Stimulated activated CD4-positive, alpha-beta T cell treated with anti-CD3 and anti-CD28 coated beads, TNF-alpha, amount 100 ng/mL, for 1 hour (primary cell): ENCODE data around the gene IPO5.

ENCODE experiments used
- DNase-seq, 3 donors: peaks; one replicate each; pipeline ENCODE4 v3.0.0-alpha.2; 2020; ENCODE audit warnings: low read depth in 3 of 3, low spot score in 1 of 3

The IPO5 gene

GRCh38 chr13:97953376-97953970 lies at the start of gene IPO5:
TSS of gene IPO5 (plus strand) at chr13:97953675. CDS start at chr13:97976697, 23,022 bp downstream.
- DNase-seq, result no peak

GRCh38 chr13:97904059-97904458 lies 49.4 kb upstream of the IPO5 start:
- no peak for DNase-seq

- DNase-seq, result no peak
Measured at GRCh38 chr13:97905517-97905916, 48.0 kb upstream of the IPO5 start.

- no peak for DNase-seq
Measured at GRCh38 chr13:97911311-97912138, 42.0 kb upstream of the IPO5 start.

- DNase-seq, result no peak
Measured at GRCh38 chr13:97912139-97912535, 41.3 kb upstream of the IPO5 start.

- DNase-seq, result no peak
Measured at GRCh38 chr13:97913206-97913605, 40.3 kb upstream of the IPO5 start.

GRCh38 chr13:97914540-97914939 lies 38.9 kb upstream of the IPO5 start:
- DNase-seq, result no peak

GRCh38 chr13:97921176-97921816 lies 32.2 kb upstream of the IPO5 start:
- no peak for DNase-seq

GRCh38 chr13:97928301-97928700 lies 25.2 kb upstream of the IPO5 start:
- DNase-seq, result no peak

- no peak for DNase-seq
Measured at GRCh38 chr13:97932036-97932435, 21.4 kb upstream of the IPO5 start.

GRCh38 chr13:97932647-97933046 lies 20.8 kb upstream of the IPO5 start:
- DNase-seq, result no peak

- no peak for DNase-seq
Measured at GRCh38 chr13:97933776-97934175, 19.7 kb upstream of the IPO5 start.

- DNase-seq, result no peak
Measured at GRCh38 chr13:97934590-97934989, 18.9 kb upstream of the IPO5 start.

GRCh38 chr13:97935071-97935470 lies 18.4 kb upstream of the IPO5 start:
- no peak for DNase-seq

- no peak for DNase-seq
Measured at GRCh38 chr13:97936036-97936435, 17.4 kb upstream of the IPO5 start.

- no peak for DNase-seq
Measured at GRCh38 chr13:97938706-97939475, 14.6 kb upstream of the IPO5 start.

- no peak for DNase-seq
Measured at GRCh38 chr13:97944396-97945029, 9.0 kb upstream of the IPO5 start.

- DNase-seq, result no peak
Measured at GRCh38 chr13:97945342-97945741, 8.1 kb upstream of the IPO5 start.

- no peak for DNase-seq
Measured at GRCh38 chr13:97945792-97946419, 7.6 kb upstream of the IPO5 start.

- no peak for DNase-seq
Measured at GRCh38 chr13:97946951-97947588, 6.4 kb upstream of the IPO5 start.
